ENCODE data around the gene GTF3A. TPM values are rescaled to one million over a fixed set of nuclear protein-coding genes. Genes with fewer than 3 reads are reported as not detected.
"Not testable (repeated sequence)": the region's sequence is repeated elsewhere in the genome, so short reads cannot be mapped to it uniquely, and the experiment has no call there.

GTF3A gene
- polyA plus RNA-seq (2013, experiment 1 of 2; ENCODE audit: insufficient read length): 108 TPM
- polyA plus RNA-seq (2013, experiment 2 of 2; ENCODE audit: insufficient read length): 113 TPM

DNA sequence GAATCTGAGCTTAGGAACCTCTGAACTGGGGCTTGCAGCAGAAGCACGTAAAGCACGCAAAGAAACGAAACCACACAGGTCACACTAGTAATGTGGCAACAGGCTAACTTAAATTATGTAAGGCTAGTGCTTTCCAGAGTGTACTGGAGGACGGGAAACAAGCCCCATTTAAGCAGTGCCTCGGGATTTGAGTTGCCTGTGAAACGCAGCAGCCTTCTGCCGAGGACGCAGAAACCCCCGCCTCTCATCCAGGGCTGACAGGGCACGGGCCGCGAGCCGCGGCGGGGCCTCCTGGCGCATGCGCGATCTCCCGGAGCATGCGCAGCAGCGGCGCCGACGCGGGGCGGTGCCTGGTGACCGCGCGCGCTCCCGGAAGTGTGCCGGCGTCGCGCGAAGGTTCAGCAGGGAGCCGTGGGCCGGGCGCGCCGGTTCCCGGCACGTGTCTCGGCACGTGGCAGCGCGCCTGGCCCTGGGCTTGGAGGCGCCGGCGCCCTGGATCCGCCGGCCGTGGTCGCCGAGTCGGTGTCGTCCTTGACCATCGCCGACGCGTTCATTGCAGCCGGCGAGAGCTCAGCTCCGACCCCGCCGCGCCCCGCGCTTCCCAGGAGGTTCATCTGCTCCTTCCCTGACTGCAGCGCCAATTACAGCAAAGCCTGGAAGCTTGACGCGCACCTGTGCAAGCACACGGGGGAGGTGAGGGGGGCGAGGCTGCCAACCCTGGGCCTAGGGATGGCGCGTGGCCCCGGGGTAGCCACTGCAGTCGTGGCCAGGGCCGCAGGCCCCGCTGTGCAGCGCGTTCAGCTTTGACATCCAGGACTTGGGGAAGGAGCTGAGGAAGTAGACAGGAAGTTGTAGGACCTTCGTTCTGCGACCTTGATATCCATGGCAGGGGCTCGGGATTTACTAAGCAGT is at the start of gene GTF3A:
Gene GTF3A, plus strand, starts transcription at position 374 of the 912 bp plus-strand sequence.
- DNase-seq: peak; percentile 87

DNA sequence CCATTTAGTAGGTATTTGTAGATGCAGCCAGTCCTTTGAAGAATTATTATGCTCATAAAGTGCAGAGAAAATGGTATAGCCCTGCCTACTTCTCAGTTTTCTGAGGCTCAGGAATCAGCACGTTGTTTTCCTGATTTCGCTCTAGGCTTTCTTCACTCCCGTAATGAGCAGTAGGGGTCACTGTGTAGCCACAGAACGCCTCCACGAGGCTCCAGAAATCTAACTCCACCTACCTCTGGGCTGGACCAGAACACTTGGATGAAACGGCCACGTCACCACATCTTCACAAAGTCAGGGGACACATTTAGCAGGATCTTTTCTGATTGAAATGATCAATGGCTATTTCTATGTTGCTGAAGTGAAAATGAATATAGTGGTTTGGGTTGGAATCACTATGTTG is 49.8 kb upstream of the GTF3A start:
- DNase-seq: peak; percentile 83

DNA sequence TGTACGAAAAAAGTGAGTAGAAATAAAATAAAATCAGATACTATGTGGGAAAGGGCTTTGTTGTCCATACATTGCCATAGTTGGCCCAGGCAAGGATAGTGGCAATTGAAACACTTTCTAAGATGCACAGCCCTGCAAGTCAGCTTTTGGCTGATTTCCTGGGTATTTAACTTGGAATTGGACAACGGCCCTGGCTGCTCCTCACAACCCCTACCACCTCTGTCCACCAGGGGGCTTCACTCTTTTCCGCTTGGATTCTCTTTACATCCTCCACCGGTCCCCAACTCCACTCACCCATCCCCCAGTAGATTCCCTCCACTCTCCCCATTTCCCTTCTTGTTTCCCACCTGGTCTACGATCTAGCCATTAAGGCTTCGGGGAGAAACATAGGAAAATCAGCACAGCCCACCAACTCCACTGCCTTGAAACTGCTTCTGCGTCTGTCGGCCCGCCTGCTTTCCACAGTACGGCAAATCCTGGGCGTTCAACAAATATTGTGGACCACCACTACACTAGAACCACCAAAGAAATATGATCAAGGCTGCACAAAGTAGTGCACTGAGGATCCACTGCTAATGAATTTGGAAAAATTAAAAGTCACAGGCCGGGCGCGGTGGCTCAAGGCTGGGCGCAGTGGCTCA is 48.6 kb upstream of the GTF3A start:
- peak; percentile 75 for DNase-seq

DNA sequence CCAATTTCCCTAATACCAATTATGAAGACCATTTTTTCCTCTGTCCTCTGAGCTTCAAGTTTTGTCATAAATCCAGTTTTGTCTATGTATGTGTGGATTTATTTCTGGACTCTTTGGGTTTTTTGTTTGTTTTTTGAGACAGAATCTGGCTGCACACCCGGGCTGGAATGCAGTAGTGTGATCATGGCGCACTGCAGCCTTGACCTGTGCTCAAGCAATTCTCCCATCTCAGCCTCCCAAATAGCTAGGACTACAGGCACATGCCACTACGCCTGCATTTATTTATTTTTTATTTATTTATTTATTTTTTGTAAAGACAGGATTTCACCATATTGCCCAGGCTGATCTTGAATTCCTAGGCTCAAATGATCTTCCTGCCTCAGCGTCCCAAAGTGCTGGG is 45.3 kb upstream of the GTF3A start:
- no peak for DNase-seq

DNA sequence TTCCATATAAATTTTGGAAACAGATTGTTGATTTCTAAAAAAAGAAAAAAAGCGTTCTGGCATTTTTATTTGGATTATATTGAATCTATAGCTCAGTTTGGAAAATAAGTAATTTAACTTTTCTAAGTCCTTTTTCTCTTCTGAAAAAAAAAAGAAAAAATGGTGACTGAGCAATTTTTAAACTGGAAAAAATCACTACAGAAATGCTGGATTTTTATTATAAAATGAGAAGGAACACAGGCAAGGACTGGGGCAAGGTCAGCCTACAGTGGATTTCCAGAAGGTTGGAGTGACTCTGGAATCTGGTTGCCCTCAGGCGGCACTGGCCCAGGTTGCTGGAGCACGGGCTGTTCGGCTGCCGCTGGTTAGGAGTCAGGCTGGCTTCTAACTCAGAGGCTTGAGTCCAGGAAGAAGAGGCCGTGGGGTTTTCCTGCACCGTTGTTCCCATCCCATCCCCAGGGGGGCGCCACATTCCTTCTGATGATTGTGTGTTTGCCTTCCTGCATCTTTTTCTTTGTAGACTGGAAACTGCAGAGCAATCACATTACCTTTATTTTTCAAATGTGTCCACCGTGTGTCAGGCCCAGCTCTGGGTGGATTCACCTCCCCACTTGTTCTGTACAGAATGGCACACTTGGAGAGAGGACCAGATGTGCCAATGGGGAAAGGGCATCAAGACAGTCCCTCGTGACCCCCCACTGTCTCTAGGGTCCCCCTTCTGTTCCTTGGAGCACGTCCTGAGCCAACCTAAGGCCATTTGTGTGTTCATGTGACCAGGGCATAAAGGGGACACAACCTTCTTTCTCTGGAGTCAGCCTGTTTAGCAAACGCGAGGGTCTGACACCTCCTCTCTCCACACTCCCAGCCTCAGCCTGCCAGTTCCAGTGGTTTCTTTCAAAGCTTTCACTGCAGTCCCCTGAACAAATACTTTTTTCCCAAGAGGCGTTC is 44.5 kb upstream of the GTF3A start:
- DNase-seq: peak; percentile 49

DNA sequence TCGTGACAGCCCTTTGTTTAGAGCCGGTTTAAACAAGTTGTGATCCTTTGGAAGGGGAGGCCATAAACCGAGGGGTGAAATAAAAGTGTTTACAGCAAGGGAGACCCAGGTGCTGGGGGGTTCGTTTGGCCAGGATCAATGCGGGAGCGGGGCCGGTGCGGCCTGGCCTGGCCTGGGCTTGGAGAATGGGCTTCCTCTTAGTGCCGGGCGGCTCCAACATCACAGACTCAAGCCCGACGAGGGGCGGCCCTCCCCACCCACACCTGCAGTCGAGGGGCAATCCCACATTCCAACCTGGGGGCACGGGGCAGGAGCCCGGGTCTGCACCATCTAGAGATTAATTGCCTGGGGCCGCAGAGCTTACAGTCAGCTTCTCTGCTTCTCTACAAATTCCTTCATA is 42.8 kb upstream of the GTF3A start:
- DNase-seq: no peak

DNA sequence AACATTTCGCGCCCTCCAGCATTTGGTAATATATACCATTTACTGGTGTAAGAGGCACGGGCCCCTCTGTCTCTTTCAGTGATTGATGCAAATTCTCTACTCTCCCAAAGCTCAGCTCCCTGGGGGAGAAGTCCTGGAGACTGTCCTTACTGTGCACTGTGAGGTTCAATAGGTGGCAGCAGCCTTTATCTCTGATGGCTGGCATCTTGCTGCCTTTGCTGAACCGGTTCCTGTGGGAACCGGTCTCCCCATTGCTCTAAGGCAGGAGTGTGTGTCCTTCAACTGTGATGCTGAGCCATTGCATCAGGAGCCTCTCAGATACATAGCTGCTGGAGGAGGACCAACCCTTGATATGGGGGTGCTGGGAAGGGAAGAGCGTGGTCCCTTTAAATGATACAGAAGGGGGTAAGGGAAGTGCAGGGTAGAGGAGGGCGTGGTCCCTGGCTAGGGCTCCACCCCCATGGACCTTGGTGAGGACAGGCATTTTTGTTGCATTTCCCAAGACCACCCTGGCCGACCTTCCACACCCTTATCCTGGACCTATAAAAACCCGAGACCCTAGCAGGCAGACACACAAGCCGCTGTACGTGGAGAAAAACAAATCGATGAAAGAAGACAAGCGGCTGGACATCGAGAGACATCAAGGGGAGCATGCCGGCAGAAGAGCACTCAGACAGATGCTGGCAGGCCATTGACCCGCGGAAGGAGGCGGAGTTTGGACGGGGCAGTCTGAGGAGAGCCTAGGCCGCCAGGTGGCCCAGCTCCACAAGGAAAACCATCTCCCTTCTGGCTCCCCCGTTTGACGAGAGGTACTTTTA is 41.1 kb upstream of the GTF3A start:
- no peak for DNase-seq

DNA sequence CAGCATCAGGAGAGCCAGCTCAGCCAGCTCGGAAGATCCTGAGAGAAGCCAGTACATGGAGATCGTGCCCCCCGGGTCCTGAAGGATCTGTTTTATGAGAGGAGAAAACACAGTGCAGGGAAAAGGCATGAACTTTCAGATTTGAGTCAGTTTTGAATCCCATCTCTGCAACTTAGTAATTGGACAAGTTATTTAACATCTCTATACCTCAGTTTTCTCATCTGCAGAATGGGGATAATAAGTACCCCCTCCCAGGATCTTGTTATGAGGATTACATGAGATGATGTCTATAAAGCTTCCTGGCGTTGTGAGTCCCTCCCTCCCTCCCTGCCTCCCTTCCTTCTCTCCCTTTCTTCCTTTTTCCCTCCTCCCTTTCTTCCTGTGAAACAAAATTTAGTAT is 40.1 kb upstream of the GTF3A start:
- DNase-seq: no peak

DNA sequence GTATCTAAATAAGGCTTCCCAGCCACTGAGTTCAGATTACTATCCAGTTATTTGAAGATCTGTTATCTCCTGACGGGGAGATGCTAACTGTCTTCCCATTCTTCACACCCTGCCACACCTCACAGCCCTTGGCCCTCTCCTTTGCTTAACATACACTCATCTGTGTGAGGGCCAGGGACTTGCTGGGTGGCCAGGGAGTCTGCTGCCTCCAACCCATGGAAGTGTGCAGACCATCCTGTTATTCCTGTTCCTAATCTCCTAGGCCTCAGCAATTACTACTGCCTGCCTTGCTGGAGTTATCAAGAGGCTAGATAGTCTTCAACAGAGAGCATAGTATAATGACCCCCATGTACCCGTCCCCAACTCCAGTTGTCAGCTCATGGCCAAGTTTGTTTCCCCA is 36.2 kb upstream of the GTF3A start:
- no peak for DNase-seq

DNA sequence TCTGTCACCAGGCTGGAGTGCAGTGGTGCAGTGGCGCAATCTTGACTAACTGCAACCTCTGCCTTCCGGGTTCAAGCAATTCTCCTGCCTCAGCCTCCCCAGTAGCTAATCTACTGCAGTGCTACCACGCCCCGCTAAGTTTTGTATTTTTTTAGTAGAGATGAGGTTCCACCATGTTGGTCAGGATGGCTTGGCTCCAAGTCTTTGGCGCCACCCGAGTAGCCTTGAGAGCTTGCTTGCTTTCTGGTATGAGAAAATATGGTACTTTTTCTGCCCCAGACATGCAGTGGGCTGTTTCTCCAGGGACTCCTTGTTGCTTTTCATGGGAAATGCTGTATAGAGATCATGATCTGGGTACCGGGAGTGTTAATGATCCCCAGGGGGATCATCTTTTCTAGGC is 34.5 kb upstream of the GTF3A start:
- DNase-seq: no peak

DNA sequence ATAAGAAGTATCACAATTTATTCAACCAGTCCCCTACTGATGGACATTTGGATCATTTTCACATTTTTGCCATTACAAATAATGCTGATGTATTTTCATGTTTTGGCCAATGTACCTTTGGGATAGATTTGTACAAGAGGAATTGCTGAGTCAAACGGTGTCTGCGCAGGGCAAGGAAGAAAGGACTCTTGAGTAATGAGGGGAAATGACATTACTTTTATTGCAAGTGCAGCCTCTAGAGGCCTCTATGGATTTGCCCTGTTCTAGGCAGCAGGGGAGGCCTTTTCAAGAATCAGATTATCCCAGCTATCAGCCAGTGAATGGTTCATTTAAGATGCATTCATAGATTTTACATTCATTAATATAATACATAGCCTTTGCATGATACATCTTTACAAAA is 32.9 kb upstream of the GTF3A start:
- DNase-seq: no peak

DNA sequence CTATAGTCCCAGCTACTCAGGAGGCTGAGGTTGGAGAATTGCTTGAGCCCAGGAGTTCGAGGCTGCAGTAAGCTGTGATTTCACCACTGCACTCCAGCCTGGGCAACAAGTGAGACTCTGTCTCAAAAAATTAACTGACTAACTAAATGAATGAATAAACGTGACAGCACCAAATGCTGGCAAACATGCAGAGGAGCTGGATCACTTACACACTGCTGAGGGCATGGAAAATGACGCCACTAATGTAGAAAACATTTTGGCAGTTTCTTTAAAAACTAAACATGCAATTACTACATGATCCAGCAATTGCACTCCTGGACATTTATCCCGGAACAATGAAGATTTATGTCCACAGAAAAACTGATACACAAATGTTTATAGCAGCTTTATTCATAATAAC is 31.3 kb upstream of the GTF3A start:
- DNase-seq: no peak

DNA sequence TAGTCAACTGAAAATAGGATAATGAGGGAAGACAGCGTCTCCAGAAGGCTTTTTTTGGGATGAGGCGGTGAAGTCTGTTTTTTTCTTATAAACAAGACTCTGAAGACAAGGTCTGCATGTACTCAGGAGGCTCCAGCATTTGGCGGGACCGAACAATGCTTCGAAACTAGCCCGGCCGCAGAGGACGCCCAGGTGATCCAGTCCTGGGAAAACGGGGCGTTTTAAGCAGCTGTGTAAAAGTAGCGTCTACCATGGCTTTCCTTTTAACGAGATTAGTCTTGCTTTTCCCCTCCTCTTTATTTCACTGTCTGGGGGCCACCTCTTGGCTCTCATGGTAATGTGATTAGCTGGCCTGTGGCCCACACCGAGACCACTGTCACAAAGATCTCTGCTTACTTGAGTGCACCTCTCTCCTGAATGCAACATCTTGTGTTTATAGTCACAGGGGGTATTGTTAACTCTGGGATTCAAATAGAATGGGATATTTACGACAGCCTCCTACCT is 29.4 kb upstream of the GTF3A start:
- DNase-seq: no peak

DNA sequence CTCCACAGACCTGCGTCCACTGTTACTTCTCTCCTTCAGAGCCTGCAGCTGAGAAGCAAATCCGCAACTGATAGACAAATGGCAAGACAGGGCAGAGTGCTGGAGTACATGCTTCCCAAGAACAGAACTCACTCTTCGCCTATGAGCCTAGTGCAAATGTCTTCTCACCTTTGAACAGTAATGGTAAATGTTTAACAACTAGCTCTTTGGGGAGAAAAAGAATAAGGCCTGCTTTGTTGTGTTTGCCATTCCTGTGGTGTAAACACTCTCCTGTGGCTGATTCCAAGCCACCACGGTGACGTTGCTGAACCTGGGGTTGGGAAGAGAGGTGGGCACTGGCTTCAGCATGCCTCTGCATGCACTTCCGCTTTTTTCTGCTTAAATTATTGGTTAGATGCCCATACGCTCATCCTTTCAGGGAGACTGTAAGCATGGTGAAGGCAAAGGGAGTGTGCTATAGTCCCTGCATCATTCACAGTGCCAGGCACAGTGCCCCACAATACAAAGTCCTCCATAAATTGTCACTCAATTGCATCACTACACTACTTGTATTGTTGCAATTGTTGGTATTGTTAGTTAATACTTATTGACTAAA is 28.1 kb upstream of the GTF3A start:
- DNase-seq: no peak

DNA sequence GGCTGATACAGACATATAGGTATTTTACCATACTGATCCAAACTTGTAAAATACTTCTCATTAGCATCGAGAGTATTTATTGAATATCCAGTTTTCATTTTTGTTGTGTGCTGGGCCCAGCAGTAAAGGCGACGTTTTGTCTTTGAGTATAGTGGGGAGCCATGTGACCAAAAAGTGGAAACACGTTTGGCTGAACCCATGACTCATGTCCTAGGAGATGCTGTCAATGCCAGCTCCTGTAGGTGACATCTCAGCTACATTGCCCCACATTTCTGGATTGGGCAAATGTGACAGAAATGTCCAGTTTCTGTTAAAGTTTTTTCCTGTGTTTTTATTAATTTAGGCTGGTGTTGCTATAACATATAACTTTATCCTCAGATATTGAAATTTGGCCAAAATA is 26.1 kb upstream of the GTF3A start:
- DNase-seq: no peak

DNA sequence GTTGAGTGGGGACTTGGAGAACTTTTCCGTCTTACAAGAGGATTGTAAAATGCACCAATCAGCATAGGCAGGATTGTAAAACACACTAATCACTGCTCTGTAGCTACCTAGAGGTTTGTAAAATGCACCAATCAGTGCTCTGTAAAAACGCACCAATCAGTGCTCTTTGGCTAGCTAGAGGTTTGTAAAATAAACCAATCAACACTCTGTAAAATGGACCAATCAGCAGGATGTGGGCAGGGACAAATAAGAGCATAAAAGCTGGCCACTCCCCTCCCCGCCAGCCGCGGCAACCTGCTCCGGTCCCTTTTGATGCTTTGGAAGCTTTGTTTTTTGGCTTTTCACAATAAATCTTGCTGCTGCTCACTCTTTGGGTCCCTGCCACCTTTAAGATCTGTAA is 24.0 kb upstream of the GTF3A start:
- DNase-seq: not testable (repeated sequence)

DNA sequence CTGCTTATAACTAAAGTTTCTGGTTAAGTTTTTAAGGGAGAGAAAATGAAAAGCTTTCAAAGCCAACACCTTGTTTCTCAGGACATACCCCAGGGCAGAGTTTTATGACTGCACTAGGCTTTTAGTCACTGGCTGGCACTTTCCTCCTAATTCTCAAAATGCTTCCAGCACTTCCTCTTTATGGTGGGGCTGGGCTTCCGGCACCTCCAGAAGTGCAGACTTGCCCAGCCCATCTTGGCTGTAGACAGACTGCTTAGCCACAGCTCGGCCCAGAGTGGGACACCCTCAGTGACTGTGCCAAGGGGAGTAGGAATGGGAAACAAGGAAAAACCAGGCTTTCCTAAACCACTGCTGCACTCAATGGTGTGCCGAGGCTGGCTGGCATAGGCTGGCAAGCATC is 23.2 kb upstream of the GTF3A start:
- DNase-seq: no peak

DNA sequence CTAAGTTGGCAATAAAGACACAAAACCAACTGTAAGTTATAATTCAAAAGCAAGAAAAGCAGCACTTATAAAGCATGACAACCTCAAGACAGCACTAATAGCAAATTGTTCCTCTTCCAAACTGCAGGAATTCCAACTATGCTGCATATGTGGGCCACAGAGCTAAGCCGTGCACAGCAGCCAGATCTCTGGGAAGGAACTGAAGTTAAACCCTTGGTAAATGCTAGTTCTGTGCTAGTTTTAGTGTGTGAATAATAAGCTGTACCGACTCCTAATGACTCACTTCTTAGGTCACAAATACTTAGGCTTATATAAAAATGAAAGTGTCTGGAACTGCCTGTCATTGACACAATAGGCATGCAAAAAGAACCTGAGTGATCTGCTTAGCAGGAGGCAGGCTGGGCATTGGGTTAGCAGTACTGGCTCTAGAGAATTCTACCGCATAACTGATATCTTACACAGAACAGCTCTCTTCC is 21.2 kb upstream of the GTF3A start:
- peak; percentile 87 for DNase-seq

DNA sequence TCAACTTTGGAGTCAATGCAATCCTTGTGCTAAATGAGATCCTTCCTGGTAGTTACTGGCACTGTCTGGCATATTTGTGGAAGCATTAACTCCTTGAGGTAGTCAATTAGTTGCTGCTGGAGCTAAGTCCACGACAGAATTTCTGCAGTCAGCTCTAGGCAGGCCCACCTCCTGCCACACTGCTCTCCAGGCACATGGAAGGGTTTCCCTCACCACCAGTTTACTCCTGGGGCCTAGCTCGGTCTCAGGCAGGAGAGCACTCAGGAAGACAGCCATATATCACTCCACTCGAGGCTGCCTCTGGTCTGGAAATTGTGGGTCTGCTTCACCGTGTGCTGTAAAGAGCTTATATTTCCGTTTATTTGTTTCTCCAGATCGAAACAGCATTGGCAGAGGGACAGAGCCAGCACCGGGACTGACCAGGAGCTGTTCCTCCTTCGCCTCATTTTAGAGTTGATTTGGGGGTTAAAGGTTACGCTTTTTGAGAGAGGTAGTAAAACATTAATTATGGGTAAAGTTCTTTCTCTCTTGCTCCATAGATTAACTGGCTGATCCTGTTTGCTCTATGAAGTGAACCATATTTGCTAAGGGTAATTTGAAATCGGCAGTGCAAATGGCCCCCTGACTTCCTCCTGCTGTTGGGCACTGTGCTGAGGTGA is 20.6 kb upstream of the GTF3A start:
- DNase-seq: no peak

DNA sequence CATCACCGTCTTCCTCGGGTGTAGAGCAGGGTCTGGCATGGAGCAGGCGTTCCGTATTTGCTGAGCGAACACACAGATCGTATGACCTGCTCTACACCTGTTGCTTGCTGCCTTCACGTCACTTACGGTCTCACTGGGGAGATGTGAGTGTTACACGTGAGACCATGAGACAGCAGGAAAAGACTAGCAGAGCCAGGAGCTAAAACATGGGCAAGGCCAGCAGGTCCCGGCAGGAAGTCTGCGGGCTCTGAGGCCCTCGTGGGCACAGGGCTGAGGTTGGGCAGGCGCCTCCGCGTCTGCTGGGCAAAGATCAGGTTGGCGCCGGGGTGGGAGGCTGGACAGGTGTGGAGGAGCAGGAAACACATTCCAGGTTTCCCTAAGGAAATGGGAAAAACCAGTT is 19.7 kb upstream of the GTF3A start:
- DNase-seq: no peak

Data from fibroblast of skin of scalp (primary cell).